Astrocyte (in vitro differentiated cells and primary cell): ENCODE measurements around the gene YIPF7. TPM values are rescaled to one million over a fixed set of nuclear protein-coding genes. Genes with fewer than 3 reads are reported as not detected.

Source experiments
- DNase-seq: peaks from one replicate; pipeline ENCODE4 v3.0.0-alpha.2; 2010; ENCODE audit warnings: low read depth
- FAIRE-seq: peaks from 2 replicates; lab custom pipeline; 2011; peaks lifted over from hg19 to GRCh38; lab: Jason Lieb, UNC
- H2AFZ ChIP-seq: 2 replicates; pipeline ENCODE4 v1.6.0; 2012; ENCODE audit warnings: low read depth, low read length, inconsistent platforms
- H3K27ac ChIP-seq: 2 replicates; pipeline ENCODE4 v1.5.1; 2011; ENCODE audit warnings: low read depth, low read length, inconsistent platforms
- H3K27me3 ChIP-seq: 2 replicates; pipeline ENCODE4 v1.6.0; 2011; ENCODE audit warnings: low read length, inconsistent platforms; ENCODE audit not compliant: insufficient read depth
- H3K36me3 ChIP-seq: 2 replicates; pipeline ENCODE4 v1.5.1; 2011; ENCODE audit warnings: low read length, inconsistent platforms; ENCODE audit not compliant: insufficient read depth
- H3K4me1 ChIP-seq: 2 replicates; pipeline ENCODE4 v1.5.1; 2011; ENCODE audit warnings: low read length, inconsistent platforms; ENCODE audit not compliant: insufficient read depth
- H3K4me2 ChIP-seq: 2 replicates; pipeline ENCODE4 v1.6.0; 2012; ENCODE audit warnings: low read length, inconsistent platforms
- H3K4me3 ChIP-seq: 2 replicates; pipeline ENCODE4 v1.5.1; 2011; ENCODE audit warnings: low read depth, mild to moderate bottlenecking, low read length, inconsistent platforms; ENCODE audit not compliant: insufficient read depth
- H3K79me2 ChIP-seq: 2 replicates; pipeline ENCODE4 v1.6.0; 2012; ENCODE audit warnings: mild to moderate bottlenecking, low read length, inconsistent platforms; ENCODE audit not compliant: insufficient read depth
- H3K9ac ChIP-seq: 2 replicates; pipeline ENCODE4 v1.6.0; 2012; ENCODE audit warnings: mild to moderate bottlenecking, low read length, inconsistent platforms
- H3K9me3 ChIP-seq: 2 replicates; pipeline ENCODE4 v1.5.1; 2012; ENCODE audit warnings: low read depth, mild to moderate bottlenecking, low read length, inconsistent platforms; ENCODE audit not compliant: insufficient read depth
- H4K20me1 ChIP-seq: 2 replicates; pipeline ENCODE4 v1.6.0; 2012; ENCODE audit warnings: low read length, inconsistent platforms; ENCODE audit not compliant: insufficient read depth
- H3K27ac Mint-ChIP-seq: one replicate; pipeline ENCODE4 v1.8.0; 2021; ENCODE audit warnings: mild to moderate bottlenecking, mixed read lengths; ENCODE audit not compliant: unreplicated experiment
- H3K27me3 Mint-ChIP-seq: one replicate; pipeline ENCODE4 v1.8.0; 2021; ENCODE audit warnings: low read depth, mixed read lengths; ENCODE audit not compliant: unreplicated experiment
- H3K36me3 Mint-ChIP-seq: one replicate; pipeline ENCODE4 v1.8.0; 2021; ENCODE audit warnings: low read depth, mixed read lengths; ENCODE audit not compliant: unreplicated experiment
- H3K4me1 Mint-ChIP-seq: one replicate; pipeline ENCODE4 v1.8.0; 2021; ENCODE audit warnings: low read depth, mixed read lengths; ENCODE audit not compliant: unreplicated experiment
- H3K4me3 Mint-ChIP-seq: one replicate; pipeline ENCODE4 v1.8.0; 2021; ENCODE audit warnings: mild to moderate bottlenecking, moderate library complexity, mixed read lengths; ENCODE audit not compliant: unreplicated experiment
- H3K9me3 Mint-ChIP-seq: one replicate; pipeline ENCODE4 v1.8.0; 2021; ENCODE audit warnings: mild to moderate bottlenecking, mixed read lengths; ENCODE audit not compliant: unreplicated experiment
- CTCF ChIP-seq: IDR thresholded peaks from 2 replicates; pipeline ENCODE4 v1.5.1; 2011; ENCODE audit warnings: low read depth, mild to moderate bottlenecking, inconsistent platforms, low read length, moderate library complexity; ENCODE audit not compliant: insufficient read depth
- EZH2 ChIP-seq: IDR thresholded peaks from 2 replicates; pipeline ENCODE4 v1.6.1; 2012; ENCODE audit warnings: mild to moderate bottlenecking, low read length, inconsistent platforms; ENCODE audit not compliant: insufficient read depth
- total RNA-seq: library from RNA; stranded (reverse); gene quantifications from 2 replicates; pipeline ENCODE4 v1.2.1, GENCODE V29; 2021

The YIPF7 gene
- total RNA-seq, 1 donor from 2014 or later: 0.30 TPM

GRCh38 chr4:44646151-44646550, 5.3 kb downstream of the YIPF7 start:
- no peak for DNase-seq
- H3K4me1 ChIP-seq: no peaks in the 10 kb centered on the region
- no peaks in the 10 kb centered on the region for H3K9me3 ChIP-seq
- FAIRE-seq: no peak
- no peak overlapping the region for H3K27ac ChIP-seq
- H3K36me3 ChIP-seq: no peaks in the 10 kb centered on the region
- no peaks in the 10 kb centered on the region for H3K79me2 ChIP-seq
- Mint-ChIP-seq H3K9me3 (peaks cover 3% of the 10 kb centered on the region), H3K36me3 (no peaks in the 10 kb centered on the region), H3K4me3 (no peak overlapping the region), H3K27ac (no peak overlapping the region), H3K4me1 (peaks cover 2% of the 10 kb centered on the region), H3K27me3 (no peaks in the 10 kb centered on the region)
- no peak overlapping the region for H3K9ac ChIP-seq
- TF ChIP-seq CTCF (no peak), EZH2 (no peak)
- H4K20me1 ChIP-seq: no peaks in the 10 kb centered on the region
- H2AFZ ChIP-seq: no peak overlapping the region
- no peaks in the 10 kb centered on the region for H3K27me3 ChIP-seq
- H3K4me2 ChIP-seq: no peak overlapping the region
- H3K4me3 ChIP-seq: no peak overlapping the region

GRCh38 chr4:44638091-44638490, 13.3 kb downstream of the YIPF7 start:
- FAIRE-seq: no peak
- Mint-ChIP-seq H3K4me1 (no peaks in the 10 kb centered on the region), H3K9me3 (peaks cover under 1% of the 10 kb centered on the region)

More at GRCh38 chr4:44638091-44638490, 13.3 kb downstream of the YIPF7 start:
- H4K20me1 ChIP-seq: no peaks in the 10 kb centered on the region
- H2AFZ ChIP-seq: no peak overlapping the region
- Mint-ChIP-seq H3K27me3 (no peaks in the 10 kb centered on the region), H3K27ac (no peak overlapping the region), H3K4me3 (no peak overlapping the region), H3K36me3 (no peaks in the 10 kb centered on the region)
- H3K36me3 ChIP-seq: no peaks in the 10 kb centered on the region
- TF ChIP-seq EZH2 (no peak), CTCF (no peak)
- no peak for DNase-seq
- no peaks in the 10 kb centered on the region for H3K27me3 ChIP-seq
- H3K9ac ChIP-seq: no peak overlapping the region
- no peak overlapping the region for H3K4me3 ChIP-seq
- no peak overlapping the region for H3K4me2 ChIP-seq
- no peaks in the 10 kb centered on the region for H3K79me2 ChIP-seq
- H3K27ac ChIP-seq: no peak overlapping the region
- H3K9me3 ChIP-seq: no peaks in the 10 kb centered on the region
- H3K4me1 ChIP-seq: no peaks in the 10 kb centered on the region
